CD4-positive, alpha-beta T cell treated with Interleukin-21 for 1 hour (primary cell): Measurements from ENCODE around the gene LDHA.
"Not testable (repeated sequence)": the region's sequence is repeated elsewhere in the genome, so short reads cannot be mapped to it uniquely, and the experiment has no call there.

Source experiments
- DNase-seq: peaks from one replicate; pipeline ENCODE4 v3.0.0-alpha.2; 2020

LDHA gene

DNA sequence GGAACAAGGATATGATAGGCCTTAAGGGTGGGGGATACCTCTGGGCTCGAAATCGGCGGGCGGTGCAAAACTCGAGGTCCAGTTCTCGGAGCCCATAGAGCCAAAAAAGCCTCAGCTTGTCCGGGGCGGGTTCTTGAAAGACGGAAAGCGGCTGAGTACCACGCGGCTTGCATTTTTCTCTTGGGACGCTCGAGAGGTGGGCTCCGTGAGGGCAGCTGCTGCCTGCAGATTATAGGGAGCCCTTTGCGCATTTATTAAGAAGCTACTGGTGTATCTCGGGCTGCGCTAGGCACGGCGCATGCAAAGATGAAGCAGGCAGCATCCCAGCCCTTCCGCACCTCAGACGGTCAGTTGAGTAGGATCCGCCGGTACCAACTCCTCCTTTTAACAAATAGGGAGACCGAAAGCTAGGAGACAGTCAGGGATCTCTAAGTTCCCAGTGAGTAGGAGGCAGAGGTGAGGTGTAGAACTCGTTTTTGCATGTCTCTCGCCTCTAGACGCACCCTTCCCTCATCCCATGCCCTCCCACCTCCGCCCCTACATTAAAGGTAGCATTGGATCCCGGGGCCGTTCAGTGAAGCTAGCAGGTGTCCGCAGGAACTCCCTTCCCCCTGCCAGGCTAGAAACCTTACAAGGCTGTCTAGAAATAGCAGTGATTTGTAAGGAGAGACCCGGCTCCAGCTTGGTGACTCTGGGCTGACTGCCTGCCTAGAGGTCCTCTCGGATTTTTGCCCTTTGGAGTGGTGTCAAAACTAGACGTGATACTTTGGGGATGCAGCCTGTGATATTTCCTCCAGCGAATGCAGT is 768 bp downstream of the LDHA start:
- DNase-seq, result no peak

DNA sequence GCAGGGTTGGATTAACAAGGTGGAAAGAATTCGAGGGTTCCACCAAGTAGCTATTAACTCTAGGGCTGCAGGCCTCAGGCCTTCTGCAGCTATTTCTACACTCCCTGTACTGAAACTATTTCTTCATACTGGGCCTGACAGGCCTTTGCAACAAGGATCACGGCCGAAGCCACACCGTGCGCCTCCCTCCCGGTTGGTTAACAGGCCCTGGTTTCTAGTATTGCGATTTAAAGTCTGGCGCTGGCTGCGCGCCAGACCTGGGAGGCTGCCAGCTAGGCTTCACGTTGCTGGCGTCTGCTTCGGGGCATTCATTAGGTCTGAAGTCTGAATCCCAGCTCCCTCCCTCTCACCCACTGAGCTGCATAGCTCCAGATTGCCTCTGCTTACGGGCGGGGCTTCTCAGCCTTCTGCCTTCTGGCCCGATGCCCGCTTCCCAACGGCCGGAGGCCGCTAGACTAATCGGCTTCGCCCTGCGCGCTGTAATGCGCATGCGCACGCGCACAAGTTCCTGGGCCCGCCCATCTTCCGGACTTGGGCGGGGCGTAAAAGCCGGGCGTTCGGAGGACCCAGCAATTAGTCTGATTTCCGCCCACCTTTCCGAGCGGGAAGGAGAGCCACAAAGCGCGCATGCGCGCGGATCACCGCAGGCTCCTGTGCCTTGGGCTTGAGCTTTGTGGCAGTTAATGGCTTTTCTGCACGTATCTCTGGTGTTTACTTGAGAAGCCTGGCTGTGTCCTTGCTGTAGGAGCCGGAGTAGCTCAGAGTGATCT is 1.6 kb downstream of the LDHA start:
- DNase-seq, result peak; percentile 98

DNA sequence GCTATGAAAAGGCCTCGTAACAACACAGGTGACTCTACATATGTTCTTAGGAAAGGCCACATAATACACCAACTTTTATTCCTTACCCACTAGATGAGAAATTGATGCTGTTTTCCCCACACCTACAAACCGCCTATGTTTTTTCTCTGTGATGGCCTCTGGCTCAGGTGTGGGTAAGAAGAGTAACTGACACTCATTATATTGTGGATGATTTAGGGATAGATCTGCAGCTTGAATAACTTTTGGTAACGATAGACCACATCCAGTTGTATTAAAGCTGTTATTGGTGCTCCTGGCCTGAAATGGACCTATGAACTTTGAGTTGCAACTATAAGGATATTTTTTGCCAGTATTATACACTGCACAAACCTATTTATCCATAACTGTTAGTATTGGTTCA is 3.6 kb downstream of the LDHA start:
- no peak for DNase-seq

DNA sequence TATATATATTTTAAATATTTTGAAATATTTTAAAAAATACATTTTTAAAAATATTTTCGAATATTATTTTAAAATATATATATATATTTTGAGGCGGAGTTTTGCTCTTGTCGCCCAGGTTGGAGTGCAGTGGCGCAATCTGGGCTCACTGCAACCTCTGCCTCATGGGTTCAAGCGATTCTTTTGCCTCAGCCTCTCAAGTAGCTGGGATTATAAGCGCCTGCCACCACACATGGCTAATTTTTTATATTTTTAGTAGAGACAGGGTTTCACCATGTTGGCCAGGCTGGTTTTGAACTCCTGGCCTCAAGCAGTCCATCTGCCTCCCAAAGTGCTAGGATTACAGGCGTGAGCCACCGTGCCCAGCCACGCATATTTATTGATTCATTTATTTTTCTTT is 6.7 kb downstream of the LDHA start:
- DNase-seq, result not testable (repeated sequence)

DNA sequence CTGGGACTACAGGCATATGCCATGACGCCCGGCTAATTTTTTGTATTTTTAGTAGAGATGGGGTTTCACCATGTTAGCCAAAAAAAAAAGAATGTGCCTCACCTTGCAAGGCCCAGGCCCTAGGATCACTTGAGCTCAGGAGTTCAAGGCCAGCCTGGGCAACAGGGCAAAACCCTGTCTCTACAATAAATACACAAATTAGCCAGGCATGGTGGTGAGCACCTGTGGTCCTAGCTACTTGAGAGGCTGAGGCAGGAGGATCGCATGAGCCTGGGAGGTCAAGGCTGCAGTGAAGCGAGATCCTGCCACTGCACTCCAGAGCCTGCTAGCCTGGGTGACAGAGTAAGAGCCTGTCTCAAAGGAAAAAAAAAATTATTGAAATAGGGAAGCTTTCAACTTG is 9.7 kb downstream of the LDHA start:
- no peak for DNase-seq

DNA sequence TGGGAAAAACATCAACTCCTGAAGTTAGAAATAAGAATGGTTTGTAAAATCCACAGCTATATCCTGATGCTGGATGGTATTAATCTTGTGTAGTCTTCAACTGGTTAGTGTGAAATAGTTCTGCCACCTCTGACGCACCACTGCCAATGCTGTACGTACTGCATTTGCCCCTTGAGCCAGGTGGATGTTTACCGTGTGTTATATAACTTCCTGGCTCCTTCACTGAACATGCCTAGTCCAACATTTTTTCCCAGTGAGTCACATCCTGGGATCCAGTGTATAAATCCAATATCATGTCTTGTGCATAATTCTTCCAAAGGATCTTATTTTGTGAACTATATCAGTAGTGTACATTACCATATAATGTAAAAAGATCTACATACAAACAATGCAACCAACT is 13.0 kb downstream of the LDHA start:
- DNase-seq, result not testable (repeated sequence)

DNA sequence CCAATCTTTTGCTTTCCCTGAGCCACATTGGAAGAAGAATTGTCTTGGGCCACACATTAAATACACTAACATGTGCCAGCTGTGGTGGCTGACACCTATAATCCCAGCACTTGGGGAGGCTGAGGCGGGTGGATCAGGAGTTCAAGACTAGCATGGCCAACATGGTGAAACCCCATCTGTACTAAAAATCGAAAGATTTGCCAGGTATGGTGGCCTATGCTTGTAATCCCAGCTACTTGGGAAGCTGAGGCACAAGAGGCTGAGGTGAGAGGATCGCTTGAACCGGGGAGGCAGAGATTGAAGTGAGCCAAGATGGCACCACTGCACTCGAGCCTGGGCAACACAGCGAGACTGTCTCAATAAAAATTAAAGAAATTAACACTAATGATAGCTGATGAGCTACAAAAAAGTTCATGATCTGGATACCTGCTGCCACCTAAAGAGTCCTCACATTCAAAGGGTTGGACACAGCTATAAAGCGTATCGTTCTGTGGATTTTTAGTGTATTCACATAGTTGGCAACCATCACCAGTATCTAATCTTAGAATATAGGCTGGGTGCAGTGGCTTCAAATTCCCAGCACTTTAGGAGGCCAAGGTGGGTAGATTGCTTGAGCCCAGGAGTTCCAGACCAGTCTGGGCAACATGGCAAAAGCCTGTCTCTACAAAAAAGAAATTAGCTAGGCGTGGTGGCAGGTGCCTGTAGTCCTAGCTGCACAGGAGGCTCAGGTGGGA is 14.4 kb downstream of the LDHA start:
- DNase-seq, result peak; percentile 36

DNA sequence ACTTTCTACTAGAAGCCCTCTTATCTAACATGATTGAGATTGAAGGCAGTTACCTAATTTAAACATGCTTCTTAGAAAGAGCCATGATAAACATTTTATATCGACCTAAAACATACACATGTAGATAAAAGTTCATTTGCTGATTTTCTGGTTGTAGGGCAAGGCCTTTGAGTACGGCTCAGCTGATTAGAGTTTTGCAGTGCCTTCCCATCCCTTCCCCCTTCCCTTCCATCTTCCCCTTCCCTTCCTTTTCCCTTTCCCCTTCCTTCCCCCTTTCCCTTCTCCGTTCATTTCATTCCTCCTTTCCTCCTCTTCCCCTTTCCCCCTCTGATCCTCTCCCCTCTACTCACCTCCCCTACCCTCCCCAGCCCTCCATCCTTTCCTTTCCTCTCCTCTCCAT is 22.1 kb downstream of the LDHA start:
- no peak for DNase-seq

DNA sequence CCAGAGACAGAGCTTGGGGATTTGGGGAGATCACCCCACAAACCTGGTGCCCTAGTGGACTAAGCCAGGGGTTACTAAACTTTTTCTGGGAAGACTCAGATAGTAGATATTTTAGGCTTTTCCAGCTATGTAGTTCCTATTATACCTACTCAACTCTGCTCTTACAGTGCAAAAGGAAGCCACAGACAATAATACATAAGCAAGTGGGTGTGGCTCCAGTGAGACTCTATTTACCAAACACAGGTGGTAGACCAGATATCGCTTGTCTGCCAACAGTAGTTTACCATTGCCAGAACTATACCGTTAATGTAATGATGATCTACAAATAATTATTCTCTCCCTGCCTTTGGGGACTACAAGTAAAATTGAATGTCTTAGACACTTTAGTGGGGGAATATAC is 24.7 kb downstream of the LDHA start:
- no peak for DNase-seq

DNA sequence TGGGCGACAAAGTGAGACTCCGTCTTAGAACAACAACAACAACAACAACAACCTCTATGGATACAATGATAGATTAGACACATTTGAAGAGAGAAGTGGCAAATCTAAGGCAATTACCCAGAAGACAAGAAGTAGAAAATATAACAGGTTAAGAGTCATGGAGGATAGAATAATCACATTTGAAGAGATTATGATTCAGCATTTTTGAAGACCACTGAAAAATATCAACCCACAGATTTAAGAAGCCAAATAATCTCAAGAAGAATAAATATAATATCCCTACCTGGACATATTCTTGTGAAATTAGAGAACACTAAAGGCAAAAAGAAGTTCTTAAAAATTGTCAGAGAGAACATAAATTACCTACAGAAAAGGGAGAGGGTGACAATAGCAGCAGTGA is 25.7 kb downstream of the LDHA start:
- DNase-seq, result no peak

DNA sequence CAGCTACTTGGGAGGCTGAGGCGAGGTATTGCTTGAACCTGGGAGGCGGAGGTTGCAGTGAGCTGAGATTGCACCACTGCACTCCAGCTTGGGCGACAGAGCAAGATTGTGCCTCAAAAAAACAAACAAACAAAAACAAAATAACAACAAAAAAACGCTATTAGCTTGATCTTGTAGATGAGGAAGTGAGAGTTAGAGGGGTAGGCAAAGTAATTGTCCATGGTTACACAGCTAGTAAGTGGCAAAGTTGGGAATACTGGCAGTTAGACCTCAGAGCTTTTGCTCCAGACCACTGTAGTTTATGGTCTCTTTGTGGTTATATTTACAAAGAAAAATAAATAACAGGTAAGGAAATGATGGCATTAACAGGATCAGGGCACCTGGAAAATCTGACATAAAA is 32.9 kb downstream of the LDHA start:
- DNase-seq, result no peak

DNA sequence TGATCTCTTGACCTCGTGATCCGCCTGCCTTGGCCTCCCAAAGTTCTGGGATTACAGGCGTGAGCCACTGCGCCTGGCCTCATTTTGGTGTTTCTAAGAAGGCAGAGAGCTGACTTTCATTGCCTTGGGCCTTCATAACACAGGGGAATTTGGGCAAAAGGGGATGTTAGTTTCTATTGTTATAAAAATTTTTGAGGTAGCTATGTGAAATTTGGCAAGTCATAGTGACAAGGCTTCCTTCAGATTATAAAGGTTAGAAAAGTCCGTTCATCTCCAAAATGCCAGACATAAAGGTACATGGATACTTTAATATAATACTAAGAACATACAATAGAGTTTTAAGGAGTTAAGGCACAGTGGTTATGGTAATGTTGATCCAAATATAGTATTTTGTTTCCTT is 35.0 kb downstream of the LDHA start:
- DNase-seq, result no peak

DNA sequence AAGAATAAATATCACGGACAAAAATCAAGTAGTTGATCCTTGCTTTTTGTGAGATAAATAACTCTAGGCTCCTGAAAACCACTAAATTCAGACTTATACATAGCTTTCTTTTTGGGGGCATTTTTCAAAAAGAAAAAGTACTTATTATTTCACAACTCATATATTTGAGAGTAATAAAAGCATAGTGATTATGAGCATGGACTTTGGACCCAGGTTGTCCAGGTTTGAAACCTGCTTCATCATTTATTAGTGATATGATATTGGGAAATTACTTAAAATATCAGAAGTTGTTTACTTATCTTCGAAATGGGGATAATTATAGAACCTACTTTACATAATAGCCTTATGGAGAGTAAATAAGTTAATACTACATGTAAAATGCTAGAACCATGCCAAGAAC is 44.3 kb downstream of the LDHA start:
- no peak for DNase-seq

DNA sequence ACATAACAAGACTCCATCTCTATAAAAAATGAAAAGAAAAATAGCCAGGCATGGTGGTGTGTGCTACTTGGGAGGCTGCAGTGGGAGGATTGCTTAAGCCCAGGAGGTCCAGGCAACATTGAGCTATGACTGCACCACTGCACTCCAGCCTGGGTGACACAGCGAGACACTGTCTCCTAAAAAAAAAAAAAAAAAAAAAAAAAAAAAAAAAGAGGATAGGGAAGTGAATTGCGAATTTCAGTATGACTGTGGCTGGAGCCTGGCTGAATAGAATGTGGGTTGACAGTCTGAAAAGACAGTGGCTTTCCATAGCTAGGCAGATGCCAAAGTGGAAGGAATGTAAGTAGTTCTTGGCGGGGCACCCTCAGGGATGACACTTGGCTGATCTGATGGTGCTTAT is 54.9 kb downstream of the LDHA start:
- no peak for DNase-seq

DNA sequence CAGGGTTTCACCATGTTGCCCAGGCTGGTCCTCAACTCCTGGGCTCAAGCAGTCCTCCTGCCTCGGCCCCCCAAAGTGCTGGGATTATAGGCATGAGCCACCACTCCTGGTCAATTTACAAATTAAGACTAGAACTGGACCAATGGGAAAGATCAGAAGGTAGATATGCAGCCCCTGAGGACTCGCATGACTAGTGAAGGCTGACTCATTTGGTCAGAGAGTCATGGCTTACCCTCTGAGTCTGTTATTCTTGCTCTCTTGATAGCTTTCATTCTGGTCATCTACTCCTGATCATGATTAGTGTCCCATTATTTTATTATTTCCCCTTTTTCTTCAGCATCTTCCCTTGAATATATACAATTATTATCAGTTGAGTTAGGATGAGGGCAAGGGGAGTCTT is 58.6 kb downstream of the LDHA start:
- DNase-seq, result no peak

DNA sequence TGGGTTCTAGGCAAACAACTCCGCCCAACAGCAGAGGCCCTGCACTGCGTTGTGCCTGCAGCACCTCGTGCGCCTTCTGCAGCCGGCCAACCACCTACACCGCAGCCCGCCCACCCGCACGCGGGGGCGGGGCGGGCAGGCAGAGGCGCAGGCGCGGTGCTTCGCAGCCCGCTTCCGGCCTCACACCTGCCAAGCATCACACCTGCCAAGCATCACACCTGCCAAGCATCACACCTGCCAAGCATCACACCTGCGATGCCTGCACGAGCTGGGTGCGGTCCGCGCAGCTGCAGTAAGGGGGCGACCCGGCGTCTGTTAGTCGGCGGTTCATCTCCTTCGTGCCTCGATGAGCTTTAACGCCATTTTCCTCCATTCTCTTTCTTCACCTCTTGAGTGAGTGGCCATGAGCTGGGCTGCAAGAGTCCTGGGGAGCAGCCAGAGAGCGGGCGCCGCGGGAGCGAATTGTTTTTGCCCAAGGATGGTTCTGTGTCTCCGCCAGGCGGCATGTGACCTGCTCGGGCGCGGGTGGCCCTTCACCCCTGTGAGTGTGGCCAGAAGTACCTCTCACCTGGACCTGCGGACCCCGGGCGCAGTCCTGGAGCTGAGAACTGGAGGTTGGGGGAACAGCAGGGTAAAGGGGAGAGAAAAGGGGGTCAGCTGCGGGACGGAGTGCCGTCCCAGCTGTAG is 61.5 kb downstream of the LDHA start, which contains the start of gene LDHAL6A:
Gene LDHAL6A, plus strand, starts transcription at position 171 of the 687 bp plus-strand sequence. CDS start 825 bp downstream, outside the sequence.
- peak; percentile 29 for DNase-seq

DNA sequence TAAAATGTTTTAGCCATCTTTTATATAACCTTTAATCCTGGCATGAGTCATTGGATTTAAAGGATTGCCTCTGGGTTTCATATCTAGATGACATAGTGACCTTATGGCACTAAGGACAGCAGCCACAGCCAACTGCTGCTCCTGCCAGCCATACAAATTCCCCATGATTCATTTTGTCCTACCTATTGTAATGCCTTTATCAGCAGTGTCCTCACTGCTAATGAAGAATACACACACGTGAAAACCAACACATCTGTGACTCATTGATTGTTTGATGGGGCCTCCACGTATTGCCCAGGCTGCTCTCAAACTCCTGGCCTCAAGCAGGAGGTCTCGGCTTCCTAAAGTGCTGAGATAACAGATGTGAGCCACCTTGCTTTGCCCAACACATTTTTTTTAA is 63.1 kb downstream of the LDHA start:
- DNase-seq, result no peak
